Lower leg skin (tissue), 4 donors: ENCODE measurements around the gene PLEKHG3. TPM values are rescaled to one million over a fixed set of nuclear protein-coding genes. Genes with fewer than 3 reads are reported as not detected.
A peak's percentile ranks its signal among the peaks of the same experiment; 100 is the strongest.

Source experiments
- DNase-seq, 2 donors: peaks; one replicate each; pipeline ENCODE4 v3.0.0-alpha.2; 2019; ENCODE audit warnings: low spot score in 2 of 2
- H3K4me3 ChIP-seq: fragments of 200-600 bp; sonication (generic); 2 replicates; pipeline ENCODE4 v1.5.1; 2017; ENCODE audit warnings: mild to moderate bottlenecking, low read depth; ENCODE audit not compliant: poor library complexity, severe bottlenecking
- CTCF ChIP-seq, 3 donors: fragments of 450-650 bp; IDR thresholded peaks; one replicate each; pipeline ENCODE4 v1.5.1; 2016; ENCODE audit warnings: antibody characterized with exemption in 3 of 3, mild to moderate bottlenecking in 3 of 3, moderate library complexity in 2 of 3
- POLR2A ChIP-seq, 2 donors: fragments of 450-650 bp; IDR thresholded peaks; one replicate each; pipeline ENCODE4 v1.6.1; 2016 to 2017; ENCODE audit warnings: antibody characterized with exemption in 2 of 2, mild to moderate bottlenecking in 1 of 2, moderate library complexity in 1 of 2
- WGBS, 2 donors: methylation state at CpG; one replicate each; pipeline ENCODE4 v1.1.5; 2018; 5-methylcytosine and 5-hydroxymethylcytosine counted together
- intact Hi-C: fragments of 100-400 bp; cut with DNase I; formaldehyde crosslinking; loops from one replicate; pipeline ENCODE4 v1.15.0; 2023; ENCODE audit warnings: low total_unique reads
- total RNA-seq, 4 donors: library from RNA; depleted of rRNA; stranded (reverse); fragments of >200 nt; gene quantifications; one replicate each; pipeline ENCODE4 v1.1.0, GENCODE V29; 2016

PLEKHG3 gene
- total RNA-seq, 4 donors from 2014 or later = 92.9 to 178 (median 125) TPM

- TF ChIP-seq CTCF (IDR thresholded peaks at IDR 0.05) = no peak
- TF ChIP-seq POLR2A (IDR thresholded peaks at IDR 0.05) = no peak
- whole genome bisulfite sequencing, 2 donors = 57 to 66% methylated on average over 5 of the region's 5 CpGs
- H3K4me3 ChIP-seq = no peak overlapping the region
- DNase-seq = no peak
- intact Hi-C loops = no loop called here
These were observed 18.7 kb downstream of the PLEKHG3 start for GRCh38 chr14:64722842-64723447.

- H3K4me3 ChIP-seq = no peak overlapping the region
- TF ChIP-seq CTCF (IDR thresholded peaks at IDR 0.05) = no peak
- TF ChIP-seq POLR2A (IDR thresholded peaks at IDR 0.05) = no peak
- intact Hi-C loops = no loop called here
- DNase-seq = peak in 1 of 2 donors; percentile 80
- WGBS, 2 donors = 68 to 72% methylated on average over 15 of the region's 15 CpGs
These were observed 19.7 kb downstream of the PLEKHG3 start for GRCh38 chr14:64723691-64724577.

GRCh38 chr14:64724578-64724930 is 20.3 kb downstream of the PLEKHG3 start:
- WGBS, 2 donors = 69 to 92% methylated on average over 1 of the region's 1 CpG
- intact Hi-C loops = no loop called here
- TF ChIP-seq CTCF (IDR thresholded peaks at IDR 0.05) (no peak), POLR2A (IDR thresholded peaks at IDR 0.05) (no peak)
- H3K4me3 ChIP-seq = no peak overlapping the region
- peak in 1 of 2 donors; percentile 63 for DNase-seq

- peak in 1 of 2 donors; percentile 65 for DNase-seq
- intact Hi-C loops = no loop called here
- no peak overlapping the region for H3K4me3 ChIP-seq
- WGBS, 2 donors = 47 to 59% methylated on average over 3 of the region's 3 CpGs
- TF ChIP-seq CTCF (IDR thresholded peaks at IDR 0.05) = no peak
- TF ChIP-seq POLR2A (IDR thresholded peaks at IDR 0.05) = no peak
These were observed 21.1 kb downstream of the PLEKHG3 start for GRCh38 chr14:64725261-64725815.

- DNase-seq = peak in 1 of 2 donors; percentile 50
- TF ChIP-seq POLR2A (IDR thresholded peaks at IDR 0.05) = no peak
- no peak for TF ChIP-seq CTCF (IDR thresholded peaks at IDR 0.05)
- 82% methylated on average over 6 of the region's 6 CpGs for WGBS, 2 donors
- intact Hi-C loops = no loop called here
- no peak overlapping the region for H3K4me3 ChIP-seq
These were observed 21.8 kb downstream of the PLEKHG3 start for GRCh38 chr14:64725879-64726584.
